Measurements from ENCODE around the gene ATP2A2.
A peak's percentile ranks its signal among the peaks of the same experiment; 100 is the strongest.

GRCh38 chr12:110370732-110371231, 89.7 kb downstream of the ATP2A2 start:
- TF ChIP-seq POLR2AphosphoS5 (IDR thresholded peaks at IDR 0.05) (peak in 2 of 3 donors; percentile 17 to 56), CTCF (IDR thresholded peaks at IDR 0.05 in 8 of 11, conservative IDR thresholded peaks at IDR 0.05 in 3 of 11) (no peak), POLR2A (IDR thresholded peaks at IDR 0.05) (no peak)
